SK-N-SH (cell line): Measurements from ENCODE around the gene AGAP1. TPM values are rescaled to one million over a fixed set of nuclear protein-coding genes. Genes with fewer than 3 reads are reported as not detected.

Source experiments
- CTCF ChIA-PET: fragments of 300-600, 350-600 bp; formaldehyde crosslinking; extraction: SDS; loops from one replicate; lab custom pipeline; 2021; lab: Yijun Ruan, JAX
- POLR2A ChIA-PET: fragments of 350-600 bp; sonication (Branson Sonifier 250); formaldehyde crosslinking; extraction: SDS; loops from one replicate; lab custom pipeline; 2020; ENCODE audit warnings: antibody characterized with exemption, inconsistent platforms; lab: Yijun Ruan, JAX
- DNase-seq: peaks from one replicate; pipeline ENCODE4 v3.0.0; 2012
- H2AFZ ChIP-seq: fragments of 200-600 bp; sonication (generic); 2 replicates; pipeline ENCODE4 v1.8.1; 2016; ENCODE audit warnings: antibody characterized with exemption, mild to moderate bottlenecking, low read depth
- H3F3A ChIP-seq: fragments of 200-600 bp; sonication (generic); replicated peaks from 2 replicates; pipeline ENCODE3; 2016; ENCODE audit warnings: antibody characterized with exemption, mild to moderate bottlenecking; ENCODE audit not compliant: insufficient read depth
- H3K27ac ChIP-seq, 2 experiments: fragments of 200-500 bp in 1 of 2; fragments of 200-600 bp in 1 of 2; sonication (Bioruptor generic) in 1 of 2; sonication (generic), shearing (Covaris generic) in 1 of 2; 2 replicates each; pipeline versions ENCODE4 v1.5.1 to v1.6.1; 2014 to 2016; ENCODE audit warnings: low read depth in 2 of 2, inconsistent platforms in 1 of 2, low read length in 1 of 2, mild to moderate bottlenecking in 1 of 2, mixed read lengths in 1 of 2
- H3K27me3 ChIP-seq: fragments of 200-600 bp; sonication (generic), shearing (Covaris generic); 2 replicates; pipeline ENCODE4 v1.6.1; 2016; ENCODE audit warnings: mixed run types; ENCODE audit not compliant: insufficient read depth
- H3K36me3 ChIP-seq, 2 experiments: fragments of 200-500 bp in 1 of 2; fragments of 200-600 bp in 1 of 2; sonication (Bioruptor generic) in 1 of 2; sonication (generic) in 1 of 2; replicated peaks in 1 of 2; 2 replicates each; pipeline versions ENCODE3 to v1.5.1; 2014 to 2016; ENCODE audit warnings: low read length in 1 of 2, mild to moderate bottlenecking in 1 of 2; ENCODE audit not compliant: insufficient read depth in 2 of 2, control insufficient read depth in 1 of 2
- H3K4me1 ChIP-seq, 2 experiments: fragments of 200-500 bp in 1 of 2; fragments of 200-600 bp in 1 of 2; sonication (Bioruptor generic) in 1 of 2; sonication (generic), shearing (Covaris generic) in 1 of 2; 2 replicates each; pipeline versions ENCODE4 v1.5.1 to v1.6.1; 2014 to 2016; ENCODE audit warnings: low read depth in 1 of 2, low read length in 1 of 2, mixed run types in 1 of 2; ENCODE audit not compliant: insufficient read depth in 2 of 2, control insufficient read depth in 1 of 2
- H3K4me2 ChIP-seq: fragments of 200-600 bp; sonication (generic), shearing (Covaris generic); 2 replicates; pipeline ENCODE4 v1.6.1; 2017; ENCODE audit warnings: mixed run types
- H3K4me3 ChIP-seq, 2 experiments: fragments of 200-500 bp in 1 of 2; fragments of 200-600 bp in 1 of 2; sonication (Bioruptor generic) in 1 of 2; sonication (generic), shearing (Covaris generic) in 1 of 2; 2 replicates each; pipeline versions ENCODE4 v1.5.1 to v1.8.1; 2014 to 2016; ENCODE audit warnings: low read depth in 2 of 2, inconsistent platforms in 1 of 2, low read length in 1 of 2, mild to moderate bottlenecking in 1 of 2, mixed read lengths in 1 of 2, moderate library complexity in 1 of 2
- H3K79me2 ChIP-seq: fragments of 200-600 bp; sonication (generic); 2 replicates; pipeline ENCODE4 v1.8.1; 2017; ENCODE audit warnings: mild to moderate bottlenecking; ENCODE audit not compliant: insufficient read depth
- H3K9ac ChIP-seq: fragments of 200-600 bp; sonication (generic); 2 replicates; pipeline ENCODE4 v1.6.1; 2017; ENCODE audit warnings: mixed run types
- H3K9me2 ChIP-seq: fragments of 200-600 bp; sonication (generic); 2 replicates; pipeline ENCODE4 v1.6.1; 2017; ENCODE audit warnings: mixed run types
- H3K9me3 ChIP-seq: fragments of 200-600 bp; sonication (generic); 2 replicates; pipeline ENCODE4 v1.6.1; 2017; ENCODE audit warnings: mixed run types, mild to moderate bottlenecking, moderate library complexity
- H4K20me1 ChIP-seq: fragments of 200-600 bp; sonication (generic); 2 replicates; pipeline ENCODE4 v1.6.1; 2017; ENCODE audit warnings: mild to moderate bottlenecking, mixed run types; ENCODE audit not compliant: insufficient read depth
- FOXM1 ChIP-seq: IDR thresholded peaks from 2 replicates; pipeline ENCODE4 v1.4.0; 2012; ENCODE audit warnings: low read depth, mild to moderate bottlenecking
- JUND ChIP-seq: IDR thresholded peaks from 2 replicates; pipeline ENCODE4 v1.4.0; 2012
- MAX ChIP-seq: IDR thresholded peaks from 2 replicates; pipeline ENCODE4 v1.4.0; 2012; ENCODE audit warnings: low read depth
- MEF2A ChIP-seq: IDR thresholded peaks from 2 replicates; pipeline ENCODE4 v1.4.0; 2012; ENCODE audit warnings: low read depth, borderline replicate concordance
- NRF1 ChIP-seq: IDR thresholded peaks from 2 replicates; pipeline ENCODE4 v1.6.1; 2012; ENCODE audit warnings: low read depth, mild to moderate bottlenecking, low read length
- PBX3 ChIP-seq: IDR thresholded peaks from 2 replicates; pipeline ENCODE4; 2012
- RAD21 ChIP-seq: IDR thresholded peaks from 2 replicates; pipeline ENCODE4 v1.6.1; 2012; ENCODE audit warnings: mild to moderate bottlenecking, low read length
- RCOR1 ChIP-seq: fragments of 150-350 bp; IDR thresholded peaks from 2 replicates; pipeline ENCODE4 v1.6.1; 2017; ENCODE audit warnings: antibody characterized with exemption, low read length
- SIN3A ChIP-seq: IDR thresholded peaks from 2 replicates; pipeline ENCODE4 v1.6.1; 2012; ENCODE audit warnings: low read depth, mild to moderate bottlenecking, low read length, moderate library complexity, borderline replicate concordance
- SMC3 ChIP-seq: IDR thresholded peaks from 2 replicates; pipeline ENCODE4 v1.6.1; 2012; ENCODE audit warnings: low read depth, low read length, improper control_type of control experiment
- TAF1 ChIP-seq: IDR thresholded peaks from 2 replicates; pipeline ENCODE4 v1.6.1; 2012; ENCODE audit warnings: low read depth, mild to moderate bottlenecking, low read length, moderate library complexity, borderline replicate concordance
- TCF12 ChIP-seq: IDR thresholded peaks from 2 replicates; pipeline ENCODE4 v1.4.0; 2012
- TEAD4 ChIP-seq: IDR thresholded peaks from 2 replicates; pipeline ENCODE4 v1.4.0; 2012; ENCODE audit warnings: mild to moderate bottlenecking, borderline replicate concordance; ENCODE audit not compliant: insufficient read depth
- WGBS: methylation state at CpG from one replicate; pipeline ENCODE4 v1.1.6; 2017; ENCODE audit warnings: low lambda C conversion rate; 5-methylcytosine and 5-hydroxymethylcytosine counted together
- polyA plus RNA-seq, 3 experiments: library from polyadenylated mRNA; depleted of rRNA; stranded (reverse); fragments of >200 nt; gene quantifications; 2 replicates each; pipeline ENCODE4 v1.2.3, GENCODE V29; 2012
- TF ChIP-seq, protein P1 (sequence below): fragments of 200-600 bp; sonication (generic); IDR thresholded peaks from 2 replicates; pipeline ENCODE4 v1.6.1; 2017; ENCODE audit warnings: antibody characterized with exemption, mild to moderate bottlenecking, moderate library complexity

Gene AGAP1
- polyA plus RNA-seq, 1 of the 3 experiments (the other 2 are of a cell fraction), result 8.8 TPM

DNA sequence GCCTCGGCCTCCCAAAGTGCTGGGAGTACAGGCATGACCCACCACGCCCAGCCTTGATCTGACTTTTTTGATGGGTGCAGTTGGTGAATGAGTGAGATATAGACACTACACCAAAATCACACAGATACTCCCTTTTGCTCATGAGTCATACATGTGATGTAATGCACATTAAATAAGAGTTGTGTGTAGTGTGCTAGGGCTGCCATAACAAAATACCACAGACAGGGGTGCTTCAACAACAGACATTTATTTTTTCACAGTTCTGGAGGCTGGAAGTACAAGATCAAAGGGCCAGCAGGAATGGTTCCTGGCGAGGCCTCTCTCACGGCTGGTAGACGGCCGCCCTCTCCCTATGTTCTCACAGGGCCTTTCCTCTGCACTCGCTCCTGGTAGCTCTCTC is 627.7 kb downstream of the AGAP1 start:
- TF ChIP-seq TCF12, result no peak
- no peak for TF ChIP-seq SIN3A
- TF ChIP-seq TAF1, result no peak
- no peak for TF ChIP-seq PBX3
- TF ChIP-seq FOXM1, result no peak
- no peak for TF ChIP-seq SMC3
- TF ChIP-seq RCOR1, result no peak
- 86% methylated on average over 7 of the region's 7 CpGs for WGBS
- no peaks in the 10 kb centered on the region for H3K4me1 ChIP-seq
- H2AFZ ChIP-seq, result no peak overlapping the region
- peaks cover 0 to 10% of the 10 kb centered on the region in 2 experiments for H3K36me3 ChIP-seq
- H4K20me1 ChIP-seq, result no peaks in the 10 kb centered on the region
- H3K4me3 ChIP-seq, result no peak overlapping the region
- no peak overlapping the region for H3K4me2 ChIP-seq
- no peaks in the 10 kb centered on the region for H3K79me2 ChIP-seq
- no peaks in the 10 kb centered on the region for H3K9me2 ChIP-seq
- H3K9me3 ChIP-seq, result no peaks in the 10 kb centered on the region
- no peak for DNase-seq
- no peak overlapping the region for H3K9ac ChIP-seq
- H3K27ac ChIP-seq, result no peak overlapping the region
- H3F3A ChIP-seq, result no peaks in the 10 kb centered on the region
- ChIA-PET CTCF (interaction anchor here (1.0 kb wide), 1 partner anchor 54 kb away, joined by 3 read pairs; no protein-coding TSS in a partner anchor), POLR2A (no interaction called here)
- H3K27me3 ChIP-seq, result no peaks in the 10 kb centered on the region

DNA sequence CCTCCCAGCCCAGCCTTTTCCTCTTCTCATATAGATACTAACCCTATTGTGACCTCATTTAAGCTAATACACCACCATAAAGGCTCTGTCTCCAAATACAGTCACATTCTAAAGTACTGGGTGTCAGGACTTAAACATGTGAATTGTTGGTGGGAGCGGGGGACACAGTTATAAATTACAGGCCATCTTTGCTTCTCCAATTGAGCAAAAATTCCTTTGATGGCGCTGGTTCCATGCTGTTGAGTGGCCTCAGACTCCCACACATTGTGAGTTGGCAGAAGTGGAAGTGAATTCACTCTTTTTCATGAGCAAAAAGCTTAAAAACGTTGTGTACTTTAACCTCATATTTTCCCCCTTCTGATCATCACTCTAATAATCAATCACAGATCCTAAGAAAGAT is 628.4 kb downstream of the AGAP1 start:
- Histone ChIP-seq H3F3A (no peaks in the 10 kb centered on the region), H3K4me1 (no peaks in the 10 kb centered on the region), H3K9ac (no peak overlapping the region), H3K9me2 (no peaks in the 10 kb centered on the region), H4K20me1 (no peaks in the 10 kb centered on the region), H3K27ac (no peak overlapping the region), H2AFZ (no peak overlapping the region), H3K4me3 (no peak overlapping the region), H3K9me3 (no peaks in the 10 kb centered on the region), H3K27me3 (no peaks in the 10 kb centered on the region), H3K4me2 (no peak overlapping the region), H3K36me3 (peaks cover 0 to 10% of the 10 kb centered on the region in 2 experiments), H3K79me2 (no peaks in the 10 kb centered on the region)
- DNase-seq, result no peak
- ChIA-PET CTCF (interaction anchor here (1.2 kb wide), 1 partner anchor 58 kb away, joined by 3 read pairs; no protein-coding TSS in a partner anchor), POLR2A (no interaction called here)
- 74% methylated on average over 3 of the region's 3 CpGs for WGBS
- TF ChIP-seq SMC3 (no peak), NRF1 (no peak), MAX (no peak), TAF1 (no peak), MEF2A (no peak), TEAD4 (no peak), RAD21 (no peak), JUND (no peak)
- TF ChIP-seq, protein P1, sequence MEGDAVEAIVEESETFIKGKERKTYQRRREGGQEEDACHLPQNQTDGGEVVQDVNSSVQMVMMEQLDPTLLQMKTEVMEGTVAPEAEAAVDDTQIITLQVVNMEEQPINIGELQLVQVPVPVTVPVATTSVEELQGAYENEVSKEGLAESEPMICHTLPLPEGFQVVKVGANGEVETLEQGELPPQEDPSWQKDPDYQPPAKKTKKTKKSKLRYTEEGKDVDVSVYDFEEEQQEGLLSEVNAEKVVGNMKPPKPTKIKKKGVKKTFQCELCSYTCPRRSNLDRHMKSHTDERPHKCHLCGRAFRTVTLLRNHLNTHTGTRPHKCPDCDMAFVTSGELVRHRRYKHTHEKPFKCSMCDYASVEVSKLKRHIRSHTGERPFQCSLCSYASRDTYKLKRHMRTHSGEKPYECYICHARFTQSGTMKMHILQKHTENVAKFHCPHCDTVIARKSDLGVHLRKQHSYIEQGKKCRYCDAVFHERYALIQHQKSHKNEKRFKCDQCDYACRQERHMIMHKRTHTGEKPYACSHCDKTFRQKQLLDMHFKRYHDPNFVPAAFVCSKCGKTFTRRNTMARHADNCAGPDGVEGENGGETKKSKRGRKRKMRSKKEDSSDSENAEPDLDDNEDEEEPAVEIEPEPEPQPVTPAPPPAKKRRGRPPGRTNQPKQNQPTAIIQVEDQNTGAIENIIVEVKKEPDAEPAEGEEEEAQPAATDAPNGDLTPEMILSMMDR, result no peak
